Activated CD8-positive, alpha-beta memory T cell treated with anti-CD3 and anti-CD28 coated beads, Interleukin-2, amount 50 U/mL, for 24 hours (primary cell): ENCODE results near the gene FAM9A.

Source experiments
- DNase-seq: peaks from one replicate; pipeline ENCODE4 v3.0.0-alpha.2; 2020; ENCODE audit errors: extremely low read depth

Gene FAM9A

GRCh38 chrX:8801041-8801599 lies at the start of gene FAM9A:
FAM9A (minus strand) TSS chrX:8801383; CDS start chrX:8800171, 1,212 bp downstream.
- no peak for DNase-seq

- DNase-seq: no peak
Observed at GRCh38 chrX:8850478-8850877, 49.3 kb upstream of the FAM9A start.

GRCh38 chrX:8849945-8850344 lies 48.8 kb upstream of the FAM9A start:
- DNase-seq: no peak

GRCh38 chrX:8849458-8849857 lies 48.3 kb upstream of the FAM9A start:
- DNase-seq: no peak

- DNase-seq: no peak
Observed at GRCh38 chrX:8848911-8849310, 47.7 kb upstream of the FAM9A start.

- DNase-seq: no peak
Observed at GRCh38 chrX:8848441-8848840, 47.3 kb upstream of the FAM9A start.

- no peak for DNase-seq
Observed at GRCh38 chrX:8847360-8847759, 46.2 kb upstream of the FAM9A start.

GRCh38 chrX:8846266-8846665 lies 45.1 kb upstream of the FAM9A start:
- DNase-seq: no peak

GRCh38 chrX:8845469-8845868 lies 44.3 kb upstream of the FAM9A start:
- DNase-seq: no peak

- DNase-seq: no peak
Observed at GRCh38 chrX:8845060-8845459, 43.9 kb upstream of the FAM9A start.

- DNase-seq: no peak
Observed at GRCh38 chrX:8844157-8844556, 43.0 kb upstream of the FAM9A start.

GRCh38 chrX:8841911-8842310 lies 40.7 kb upstream of the FAM9A start:
- no peak for DNase-seq

GRCh38 chrX:8834392-8834791 lies 33.2 kb upstream of the FAM9A start:
- DNase-seq: no peak

GRCh38 chrX:8832582-8833378 lies 31.6 kb upstream of the FAM9A start:
- DNase-seq: no peak

GRCh38 chrX:8823698-8824097 lies 22.5 kb upstream of the FAM9A start:
- DNase-seq: no peak

GRCh38 chrX:8822002-8822401 lies 20.8 kb upstream of the FAM9A start:
- no peak for DNase-seq

GRCh38 chrX:8820910-8821527 lies 19.8 kb upstream of the FAM9A start:
- DNase-seq: no peak

- DNase-seq: no peak
Observed at GRCh38 chrX:8815460-8816065, 14.4 kb upstream of the FAM9A start.

GRCh38 chrX:8813036-8813435 lies 11.9 kb upstream of the FAM9A start:
- no peak for DNase-seq

GRCh38 chrX:8811611-8812010 lies 10.4 kb upstream of the FAM9A start:
- no peak for DNase-seq

- no peak for DNase-seq
Observed at GRCh38 chrX:8808661-8809060, 7.5 kb upstream of the FAM9A start.

- no peak for DNase-seq
Observed at GRCh38 chrX:8805974-8806373, 4.8 kb upstream of the FAM9A start.

- no peak for DNase-seq
Observed at GRCh38 chrX:8805046-8805445, 3.9 kb upstream of the FAM9A start.
